ENCODE results near the gene RNF223.

RNF223 gene

DNA sequence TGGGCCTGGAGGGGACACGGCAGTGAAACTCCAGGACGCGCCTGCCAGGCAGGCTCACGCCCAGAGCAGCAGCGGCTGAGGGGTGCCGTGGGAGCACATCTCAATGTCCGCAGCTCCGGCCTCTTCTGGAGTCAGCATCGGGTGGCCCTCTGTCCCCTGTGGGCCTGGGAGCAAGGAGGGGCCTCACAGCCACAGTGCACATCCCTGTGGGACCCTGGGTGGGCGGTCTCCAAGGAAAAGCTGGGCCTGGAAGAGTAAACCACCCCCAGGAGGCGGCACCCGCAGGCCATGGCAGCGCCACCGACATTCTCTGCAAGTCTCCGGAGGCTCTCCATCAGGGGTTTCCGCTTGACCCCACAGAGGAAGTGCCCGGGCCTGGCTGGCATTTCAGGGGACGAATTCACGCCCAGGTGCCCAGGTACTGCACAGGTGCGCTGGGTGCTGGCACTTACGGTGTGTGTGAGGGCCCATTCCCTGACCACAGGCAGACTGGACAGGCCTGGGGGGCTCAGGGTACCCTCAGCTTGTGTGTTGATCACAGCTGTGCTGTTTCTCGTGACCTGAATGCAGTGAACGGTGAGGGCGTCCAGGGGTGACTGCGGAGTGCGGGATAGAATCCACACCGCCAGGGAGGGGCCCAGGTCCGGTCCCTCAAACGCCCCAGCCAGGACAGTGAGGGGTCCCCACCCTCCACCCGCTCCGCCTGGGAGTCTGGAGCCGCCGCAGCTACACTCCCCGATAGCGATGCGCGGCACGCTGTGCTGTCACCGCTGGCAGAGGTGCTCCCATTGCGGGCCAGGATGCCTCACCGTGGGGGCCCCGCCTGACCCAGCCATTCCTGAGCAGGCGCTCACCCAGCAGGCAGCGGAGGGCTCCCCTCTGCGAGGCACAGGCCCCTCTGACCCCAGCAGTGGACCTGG lies 16.6 kb upstream of the RNF223 start:
- TF ChIP-seq FOXK2 (IDR thresholded peaks at IDR 0.05): no peak
- TF ChIP-seq ZNF384 (IDR thresholded peaks at IDR 0.05): no peak
- no peak for TF ChIP-seq L3MBTL2 (conservative IDR thresholded peaks at IDR 0.05)
- TF ChIP-seq LEF1 (IDR thresholded peaks at IDR 0.05; ENCODE audit: borderline replicate concordance): no peak
- TF ChIP-seq FOXM1 (IDR thresholded peaks at IDR 0.05; ENCODE audit: borderline replicate concordance): no peak
- TF ChIP-seq, protein P1, sequence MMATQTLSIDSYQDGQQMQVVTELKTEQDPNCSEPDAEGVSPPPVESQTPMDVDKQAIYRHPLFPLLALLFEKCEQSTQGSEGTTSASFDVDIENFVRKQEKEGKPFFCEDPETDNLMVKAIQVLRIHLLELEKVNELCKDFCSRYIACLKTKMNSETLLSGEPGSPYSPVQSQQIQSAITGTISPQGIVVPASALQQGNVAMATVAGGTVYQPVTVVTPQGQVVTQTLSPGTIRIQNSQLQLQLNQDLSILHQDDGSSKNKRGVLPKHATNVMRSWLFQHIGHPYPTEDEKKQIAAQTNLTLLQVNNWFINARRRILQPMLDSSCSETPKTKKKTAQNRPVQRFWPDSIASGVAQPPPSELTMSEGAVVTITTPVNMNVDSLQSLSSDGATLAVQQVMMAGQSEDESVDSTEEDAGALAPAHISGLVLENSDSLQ (IDR thresholded peaks at IDR 0.05): no peak
- TF ChIP-seq HDGF (IDR thresholded peaks at IDR 0.05; ENCODE audit: borderline replicate concordance): no peak
- no peak for TF ChIP-seq SUZ12 (IDR thresholded peaks at IDR 0.05)
- no peak for TF ChIP-seq SP1 (IDR thresholded peaks at IDR 0.05)
- no peak for TF ChIP-seq BHLHE40 (IDR thresholded peaks at IDR 0.05; ENCODE audit: borderline replicate concordance)
- TF ChIP-seq NFRKB (IDR thresholded peaks at IDR 0.05): no peak
- TF ChIP-seq ARNT (IDR thresholded peaks at IDR 0.05): no peak
- TF ChIP-seq TARDBP (IDR thresholded peaks at IDR 0.05): no peak
- no peak for TF ChIP-seq CTBP1 (IDR thresholded peaks at IDR 0.05; ENCODE audit: borderline replicate concordance)
- no peak for TF ChIP-seq ELF4 (IDR thresholded peaks at IDR 0.05)
- TF ChIP-seq FOXA1 (IDR thresholded peaks at IDR 0.05): no peak
- peak; percentile 5 for DNase-seq (ENCODE audit: extremely low spot score)
- POLR2A ChIA-PET: no interaction called here
- CTCF ChIA-PET: no interaction called here

DNA sequence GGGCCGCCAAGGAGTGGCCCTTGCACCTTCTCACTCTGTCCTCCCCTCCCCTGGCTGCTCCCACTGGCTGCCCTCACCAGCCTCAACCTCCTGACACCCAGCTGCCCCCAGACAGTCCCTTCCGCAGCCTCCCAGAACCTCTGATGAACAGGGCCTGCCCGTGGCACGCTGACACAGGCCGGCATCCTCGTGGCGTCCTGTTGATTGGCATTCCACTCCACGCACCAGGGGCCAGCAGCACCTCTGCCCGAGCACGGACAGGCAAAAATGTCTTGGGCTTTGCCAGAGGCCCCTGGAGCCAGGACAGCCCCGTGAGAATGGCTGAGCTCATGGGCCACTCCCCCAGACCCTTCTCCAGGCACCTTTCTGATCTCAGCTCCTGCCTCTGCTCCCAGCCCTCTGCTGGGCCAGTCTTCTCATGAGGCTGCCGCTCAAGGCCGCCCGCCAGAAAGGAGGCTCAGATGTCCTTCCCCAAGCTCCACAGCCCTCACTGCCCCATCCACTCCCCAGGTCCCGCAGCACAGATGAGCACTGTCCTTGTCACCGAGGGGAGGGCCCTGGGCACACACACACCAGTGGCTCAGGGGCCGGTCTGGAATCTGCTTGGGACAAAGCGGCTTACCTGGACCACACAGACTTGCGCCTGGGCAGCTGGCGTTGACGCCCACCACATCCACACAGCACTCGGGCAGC lies 15.8 kb upstream of the RNF223 start:
- peak; percentile 4 for DNase-seq (ENCODE audit: extremely low spot score)
- ChIA-PET POLR2A (no interaction called here), CTCF (no interaction called here)
- TF ChIP-seq, protein P1 (IDR thresholded peaks at IDR 0.05): no peak
- no peak for TF ChIP-seq L3MBTL2 (conservative IDR thresholded peaks at IDR 0.05)
- TF ChIP-seq LEF1 (IDR thresholded peaks at IDR 0.05; ENCODE audit: borderline replicate concordance): no peak
- TF ChIP-seq FOXM1 (IDR thresholded peaks at IDR 0.05; ENCODE audit: borderline replicate concordance): no peak
- TF ChIP-seq HDGF (IDR thresholded peaks at IDR 0.05; ENCODE audit: borderline replicate concordance): no peak

DNA sequence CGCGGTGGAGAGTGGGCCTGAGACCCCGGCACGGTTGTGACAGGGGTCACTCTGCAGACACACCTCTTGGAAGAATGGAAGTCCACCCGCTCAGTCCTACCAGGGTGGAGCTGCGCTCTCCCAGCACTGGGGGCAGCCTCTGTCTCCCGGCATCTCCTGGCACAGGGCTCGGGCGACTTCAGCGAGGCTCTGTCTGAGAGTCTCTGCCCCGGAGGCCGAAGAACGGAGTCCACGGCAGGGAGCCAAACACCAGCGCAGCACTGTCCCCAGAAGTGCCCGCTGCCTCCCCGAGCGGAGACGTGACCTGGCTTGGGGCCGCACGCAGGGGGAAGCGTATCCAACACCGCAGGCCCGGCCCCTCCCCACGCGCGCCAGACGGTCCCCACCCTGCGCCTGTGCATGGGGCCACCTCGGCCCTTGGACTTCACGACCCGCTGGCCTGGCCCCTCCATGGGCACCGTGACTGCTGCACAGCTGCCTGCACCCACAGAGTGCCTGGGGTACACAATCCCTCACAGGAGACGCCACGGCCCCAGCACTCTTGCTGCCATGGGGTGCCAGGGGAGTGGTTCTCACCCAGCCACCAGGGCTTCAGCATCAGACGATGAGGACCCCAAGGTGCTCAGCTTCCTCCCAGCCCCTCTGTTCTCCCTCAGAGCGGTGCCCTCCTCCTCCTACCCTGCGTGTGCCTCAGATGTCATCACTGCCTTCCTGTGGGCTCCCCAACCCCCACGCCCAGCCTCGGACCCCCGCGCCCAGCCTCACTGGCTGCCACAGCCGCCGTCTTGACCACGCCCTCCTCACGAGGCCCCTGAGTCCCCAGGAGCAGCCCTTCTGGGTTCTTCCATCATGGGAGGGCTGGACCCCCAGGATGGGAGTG lies 14.9 kb upstream of the RNF223 start:
- POLR2A ChIA-PET: no interaction called here
- TF ChIP-seq BHLHE40 (IDR thresholded peaks at IDR 0.05; ENCODE audit: borderline replicate concordance): no peak
- TF ChIP-seq CTBP1 (IDR thresholded peaks at IDR 0.05; ENCODE audit: borderline replicate concordance): no peak
- no peak for TF ChIP-seq FOXK2 (IDR thresholded peaks at IDR 0.05)
- no peak for TF ChIP-seq L3MBTL2 (conservative IDR thresholded peaks at IDR 0.05)
- TF ChIP-seq FOXM1 (IDR thresholded peaks at IDR 0.05; ENCODE audit: borderline replicate concordance): no peak
- TF ChIP-seq TARDBP (IDR thresholded peaks at IDR 0.05): no peak
- no peak for TF ChIP-seq HDGF (IDR thresholded peaks at IDR 0.05; ENCODE audit: borderline replicate concordance)
- no peak for TF ChIP-seq SUZ12 (IDR thresholded peaks at IDR 0.05)
- TF ChIP-seq LEF1 (IDR thresholded peaks at IDR 0.05; ENCODE audit: borderline replicate concordance): no peak
- no peak for TF ChIP-seq FOXA1 (IDR thresholded peaks at IDR 0.05)
- TF ChIP-seq ELF4 (IDR thresholded peaks at IDR 0.05): no peak
- TF ChIP-seq NFRKB (IDR thresholded peaks at IDR 0.05): no peak
- no peak for TF ChIP-seq ARNT (IDR thresholded peaks at IDR 0.05)
- TF ChIP-seq, protein P1 (IDR thresholded peaks at IDR 0.05): no peak
- TF ChIP-seq SP1 (IDR thresholded peaks at IDR 0.05): no peak
- no peak for TF ChIP-seq ZNF384 (IDR thresholded peaks at IDR 0.05)
- CTCF ChIA-PET: no interaction called here
- DNase-seq (ENCODE audit: extremely low spot score): peak; percentile 4

DNA sequence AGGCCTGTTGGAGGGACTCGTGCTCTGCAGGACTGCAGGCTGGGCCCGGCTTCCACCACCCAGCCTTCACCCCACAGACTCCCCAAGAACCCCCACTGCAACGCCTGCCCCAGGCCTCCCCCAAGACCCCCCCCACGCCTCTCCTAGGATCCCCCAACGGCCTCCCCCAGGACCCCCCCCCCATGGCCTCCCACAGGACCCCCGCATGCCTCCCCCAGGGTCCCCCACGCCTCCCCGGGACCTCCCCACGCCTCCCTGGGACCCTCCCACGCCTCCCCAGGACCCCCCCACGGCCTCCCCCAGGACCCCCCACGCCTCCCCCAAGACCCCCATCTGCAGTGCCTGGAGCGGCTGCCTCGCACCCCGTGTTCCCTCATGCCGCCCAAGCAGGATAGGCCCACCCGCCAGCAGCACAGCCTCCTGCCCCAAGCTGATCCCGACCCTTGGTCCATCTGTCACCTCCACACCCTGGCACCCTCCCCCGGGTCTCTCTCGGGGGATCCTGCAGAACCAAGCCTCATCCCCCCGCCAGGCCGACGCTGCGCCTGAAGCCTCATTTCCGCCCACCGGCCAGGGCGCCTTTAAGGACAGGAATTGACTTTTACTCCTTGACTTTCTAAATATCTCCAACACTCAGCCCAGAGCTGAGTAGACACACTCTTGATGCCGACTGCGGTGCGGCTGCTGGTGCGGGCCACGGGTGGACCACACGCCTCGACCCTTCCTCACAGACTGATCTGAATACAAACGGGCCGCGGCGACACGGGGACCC lies 14.1 kb upstream of the RNF223 start:
- peak; percentile 3 for DNase-seq (ENCODE audit: extremely low spot score)
- ChIA-PET POLR2A (no interaction called here), CTCF (interaction anchor here (0.6 kb wide), 1 partner anchor 212 kb away, joined by 3 read pairs; no protein-coding TSS in a partner anchor)
- TF ChIP-seq FOXM1 (IDR thresholded peaks at IDR 0.05; ENCODE audit: borderline replicate concordance): no peak
- TF ChIP-seq FOXA1 (IDR thresholded peaks at IDR 0.05): no peak
- TF ChIP-seq ZNF384 (IDR thresholded peaks at IDR 0.05): no peak
- TF ChIP-seq NFRKB (IDR thresholded peaks at IDR 0.05): no peak
- TF ChIP-seq, protein P1 (IDR thresholded peaks at IDR 0.05): no peak
- TF ChIP-seq LEF1 (IDR thresholded peaks at IDR 0.05; ENCODE audit: borderline replicate concordance): no peak
- no peak for TF ChIP-seq CTBP1 (IDR thresholded peaks at IDR 0.05; ENCODE audit: borderline replicate concordance)
- no peak for TF ChIP-seq SUZ12 (IDR thresholded peaks at IDR 0.05)
- no peak for TF ChIP-seq BHLHE40 (IDR thresholded peaks at IDR 0.05; ENCODE audit: borderline replicate concordance)

All from HEK293T (cell line).